T1000 (cell line): Measurements from ENCODE around the gene DUOX2.
"Not testable (repeated sequence)": the region's sequence is repeated elsewhere in the genome, so short reads cannot be mapped to it uniquely, and the experiment has no call there.

Experiments used
- DNase-seq: peaks from one replicate; lab custom pipeline; 2025; ENCODE audit warnings: mixed read lengths; lab: John Stamatoyannopoulos, UW

The DUOX2 gene

GRCh38 chr15:45100884-45101625 lies 12.9 kb downstream of the DUOX2 start:
- DNase-seq = no peak

- DNase-seq = no peak
Observed at GRCh38 chr15:45099549-45100165, 14.3 kb downstream of the DUOX2 start.

GRCh38 chr15:45097466-45097865 lies 16.5 kb downstream of the DUOX2 start:
- no peak for DNase-seq

GRCh38 chr15:45095661-45096060 lies 18.3 kb downstream of the DUOX2 start:
- DNase-seq = no peak

GRCh38 chr15:45094358-45094730 lies 19.6 kb downstream of the DUOX2 start:
- no peak for DNase-seq

- no peak for DNase-seq
Observed at GRCh38 chr15:45093622-45094357, 20.2 kb downstream of the DUOX2 start.

GRCh38 chr15:45093013-45093412 lies 21.0 kb downstream of the DUOX2 start:
- DNase-seq = no peak

- DNase-seq = no peak
Observed at GRCh38 chr15:45091576-45091975, 22.4 kb downstream of the DUOX2 start.

GRCh38 chr15:45091161-45091560 lies 22.8 kb downstream of the DUOX2 start:
- DNase-seq = no peak

- DNase-seq = no peak
Observed at GRCh38 chr15:45089712-45090373, 24.1 kb downstream of the DUOX2 start.

GRCh38 chr15:45088801-45089711 lies 24.9 kb downstream of the DUOX2 start:
- no peak for DNase-seq

- no peak for DNase-seq
Observed at GRCh38 chr15:45087513-45087912, 26.5 kb downstream of the DUOX2 start.

GRCh38 chr15:45084163-45084562 lies 29.8 kb downstream of the DUOX2 start:
- no peak for DNase-seq

- no peak for DNase-seq
Observed at GRCh38 chr15:45083223-45083622, 30.7 kb downstream of the DUOX2 start.

GRCh38 chr15:45082412-45082811 lies 31.6 kb downstream of the DUOX2 start:
- DNase-seq = not testable (repeated sequence)

GRCh38 chr15:45080593-45080992 lies 33.4 kb downstream of the DUOX2 start:
- DNase-seq = not testable (repeated sequence)

GRCh38 chr15:45079628-45080246 lies 34.2 kb downstream of the DUOX2 start:
- DNase-seq = not testable (repeated sequence)

- DNase-seq = not testable (repeated sequence)
Observed at GRCh38 chr15:45079201-45079600, 34.8 kb downstream of the DUOX2 start.

- not testable (repeated sequence) for DNase-seq
Observed at GRCh38 chr15:45077391-45077790, 36.6 kb downstream of the DUOX2 start.

- not testable (repeated sequence) for DNase-seq
Observed at GRCh38 chr15:45075440-45076320, 38.3 kb downstream of the DUOX2 start.
